CD8-positive, alpha-beta memory T cell (primary cell): ENCODE results near the gene CCT8L2. TPM values are rescaled to one million over a fixed set of nuclear protein-coding genes. Genes with fewer than 3 reads are reported as not detected.
"Not testable (repeated sequence)": the region's sequence is repeated elsewhere in the genome, so short reads cannot be mapped to it uniquely, and the experiment has no call there.

ENCODE experiments used
- CTCF ChIA-PET: fragments of 350-600 bp; sonication (Branson Sonifier 250); formaldehyde crosslinking; loops from one replicate; lab custom pipeline; 2021; ENCODE audit warnings: antibody characterized with exemption; lab: Charles Lee
- POLR2A ChIA-PET: fragments of 350-600 bp; sonication (Branson Sonifier 250); formaldehyde crosslinking; loops from one replicate; lab custom pipeline; 2021; ENCODE audit warnings: antibody characterized with exemption; lab: Charles Lee
- DNase-seq, 5 donors: peaks; one replicate each; pipeline versions ENCODE4 v3.0.0 to v3.0.0-alpha.2; 2020 to 2022; ENCODE audit warnings: mixed read lengths in 1 of 5
- H3K27ac ChIP-seq: one replicate; pipeline ENCODE4 v1.7.0; 2013; ENCODE audit warnings: low read depth, mild to moderate bottlenecking, low read length, moderate library complexity
- H3K27me3 ChIP-seq: 2 replicates; pipeline ENCODE4 v1.7.0; 2013; ENCODE audit warnings: low read length, mild to moderate bottlenecking; ENCODE audit not compliant: insufficient read depth, poor library complexity, severe bottlenecking
- H3K36me3 ChIP-seq: 2 replicates; pipeline ENCODE4 v1.7.0; 2013; ENCODE audit warnings: mild to moderate bottlenecking, low read length, moderate library complexity; ENCODE audit not compliant: insufficient read depth
- H3K4me1 ChIP-seq: 2 replicates; pipeline ENCODE4 v1.7.0; 2013; ENCODE audit warnings: mild to moderate bottlenecking, low read length, moderate library complexity; ENCODE audit not compliant: insufficient read depth
- H3K4me3 ChIP-seq: 2 replicates; pipeline ENCODE4 v1.7.0; 2013; ENCODE audit warnings: mild to moderate bottlenecking, low read length
- H3K9me3 ChIP-seq: 2 replicates; pipeline ENCODE4 v1.7.0; 2013; ENCODE audit warnings: mild to moderate bottlenecking, low read length
- H3K27ac Mint-ChIP-seq, 8 donors: one replicate each; pipeline ENCODE4 v1.8.0; 2020 to 2021; ENCODE audit warnings: mixed read lengths in 8 of 8, mild to moderate bottlenecking in 6 of 8, inconsistent platforms in 3 of 8, moderate library complexity in 3 of 8
- H3K27me3 Mint-ChIP-seq, 2 donors: one replicate each; pipeline ENCODE4 v1.8.0; 2020 to 2021; ENCODE audit warnings: mixed read lengths in 2 of 2, mild to moderate bottlenecking in 1 of 2, moderate library complexity in 1 of 2
- H3K36me3 Mint-ChIP-seq, 3 donors: one replicate each; pipeline ENCODE4 v1.8.0; 2020 to 2021; ENCODE audit warnings: mixed read lengths in 3 of 3, inconsistent platforms in 1 of 3, mild to moderate bottlenecking in 1 of 3
- H3K4me1 Mint-ChIP-seq, 3 donors: one replicate each; pipeline ENCODE4 v1.8.0; 2020 to 2021; ENCODE audit warnings: mixed read lengths in 3 of 3, inconsistent platforms in 1 of 3, mild to moderate bottlenecking in 1 of 3
- H3K4me3 Mint-ChIP-seq, 7 donors: one replicate each; pipeline ENCODE4 v1.8.0; 2020 to 2021; ENCODE audit warnings: mixed read lengths in 7 of 7, mild to moderate bottlenecking in 6 of 7, moderate library complexity in 4 of 7, inconsistent platforms in 2 of 7
- H3K9me3 Mint-ChIP-seq, 5 donors: one replicate each; pipeline ENCODE4 v1.8.0; 2020 to 2022; ENCODE audit warnings: mixed read lengths in 5 of 5, mild to moderate bottlenecking in 3 of 5, moderate library complexity in 2 of 5, inconsistent platforms in 1 of 5
- polyA plus RNA-seq: library from polyadenylated mRNA; unstranded; fragments of 300-500 nt; fragmentation: Illumina TruSeq; gene quantifications from one replicate; pipeline ENCODE4 v1.2.3, GENCODE V29; 2021
- total RNA-seq, 2 experiments: library from RNA; stranded (reverse); gene quantifications; one replicate each; pipeline ENCODE4 v1.2.3, GENCODE V29; 2021

CCT8L2 gene
- total and polyA plus RNA-seq, 3 experiments from 2014 or later: not detected

- H3K27me3 Mint-ChIP-seq: no peaks in the 10 kb centered on the region
- no peaks in the 10 kb centered on the region for H3K4me1 Mint-ChIP-seq
- Histone ChIP-seq H3K36me3 (no peaks in the 10 kb centered on the region), H3K9me3 (no peaks in the 10 kb centered on the region), H3K27me3 (no peaks in the 10 kb centered on the region), H3K4me3 (no peak overlapping the region), H3K4me1 (no peaks in the 10 kb centered on the region), H3K27ac (no peak overlapping the region)
- DNase-seq: no peak
- H3K9me3 Mint-ChIP-seq: peaks cover 0 to 3% (median 2%) of the 10 kb centered on the region in 5 donors
- H3K27ac Mint-ChIP-seq: no peak overlapping the region
- H3K4me3 Mint-ChIP-seq: no peak overlapping the region
- ChIA-PET POLR2A (no interaction called here), CTCF (no interaction called here)
- H3K36me3 Mint-ChIP-seq: no peaks in the 10 kb centered on the region
Observed at GRCh38 chr22:16586991-16587390, 5.6 kb downstream of the CCT8L2 start.

- no peaks in the 10 kb centered on the region for H3K4me1 ChIP-seq
- H3K4me3 Mint-ChIP-seq: no peak overlapping the region
- no peaks in the 10 kb centered on the region for H3K9me3 ChIP-seq
- H3K9me3 Mint-ChIP-seq: peaks cover 0 to 3% (median 2%) of the 10 kb centered on the region in 5 donors
- H3K27ac Mint-ChIP-seq: no peak overlapping the region
- H3K4me1 Mint-ChIP-seq: no peaks in the 10 kb centered on the region
- no peaks in the 10 kb centered on the region for H3K27me3 Mint-ChIP-seq
- no peak for DNase-seq
- CTCF ChIA-PET: no interaction called here
- H3K4me3 ChIP-seq: no peak overlapping the region
- H3K27me3 ChIP-seq: no peaks in the 10 kb centered on the region
- H3K36me3 ChIP-seq: no peaks in the 10 kb centered on the region
- no peaks in the 10 kb centered on the region for H3K36me3 Mint-ChIP-seq
- no peak overlapping the region for H3K27ac ChIP-seq
- POLR2A ChIA-PET: no interaction called here
Observed at GRCh38 chr22:16586170-16586569, 6.4 kb downstream of the CCT8L2 start.

- DNase-seq, H3K36me3 Mint-ChIP-seq, H3K9me3 ChIP-seq, H3K4me1 Mint-ChIP-seq, H3K27ac Mint-ChIP-seq, H3K4me3 ChIP-seq, POLR2A ChIA-PET, CTCF ChIA-PET, H3K9me3 Mint-ChIP-seq, H3K4me3 Mint-ChIP-seq, H3K27ac ChIP-seq, H3K27me3 ChIP-seq, H3K27me3 Mint-ChIP-seq, H3K36me3 ChIP-seq, H3K4me1 ChIP-seq: not testable (repeated sequence)
Observed at GRCh38 chr22:16580872-16581271, 11.7 kb downstream of the CCT8L2 start.

- H3K27ac Mint-ChIP-seq: not testable (repeated sequence)
Observed at GRCh38 chr22:16569240-16569834, 23.3 kb downstream of the CCT8L2 start.

DNA sequence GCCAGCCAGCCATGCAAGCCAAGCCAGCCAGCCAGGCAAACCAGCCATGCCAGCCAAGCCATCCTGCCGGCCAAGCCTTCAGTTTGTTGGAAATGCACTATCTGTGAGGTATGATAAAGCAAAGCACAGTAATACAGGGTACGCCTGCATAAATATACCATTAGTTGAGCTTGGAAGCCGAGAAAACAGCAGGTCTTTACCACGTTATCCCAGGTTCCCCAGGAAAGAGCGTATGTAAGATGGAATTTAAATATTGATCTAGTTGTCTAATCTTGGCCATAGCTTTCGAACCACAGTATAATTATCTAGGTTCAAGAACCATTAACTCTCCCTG is 24.2 kb downstream of the CCT8L2 start:
- no peak overlapping the region for H3K4me3 ChIP-seq
- Mint-ChIP-seq H3K9me3 (peaks cover 0 to 4% (median 0%) of the 10 kb centered on the region in 5 donors), H3K4me3 (no peak overlapping the region), H3K4me1 (no peaks in the 10 kb centered on the region), H3K27ac (no peak overlapping the region), H3K27me3 (no peaks in the 10 kb centered on the region), H3K36me3 (no peaks in the 10 kb centered on the region)
- ChIA-PET CTCF (no interaction called here), POLR2A (no interaction called here)
- no peak for DNase-seq
- H3K4me1 ChIP-seq: no peaks in the 10 kb centered on the region
- no peaks in the 10 kb centered on the region for H3K9me3 ChIP-seq
- H3K27me3 ChIP-seq: no peaks in the 10 kb centered on the region
- no peaks in the 10 kb centered on the region for H3K36me3 ChIP-seq
- no peak overlapping the region for H3K27ac ChIP-seq

More at GRCh38 chr22:16569240-16569834, 23.3 kb downstream of the CCT8L2 start:
- H3K4me3 ChIP-seq, H3K36me3 Mint-ChIP-seq, CTCF ChIA-PET, H3K9me3 ChIP-seq, H3K27ac ChIP-seq, H3K9me3 Mint-ChIP-seq, POLR2A ChIA-PET, DNase-seq, H3K36me3 ChIP-seq, H3K4me3 Mint-ChIP-seq, H3K4me1 ChIP-seq, H3K4me1 Mint-ChIP-seq, H3K27me3 Mint-ChIP-seq, H3K27me3 ChIP-seq: not testable (repeated sequence)

GRCh38 chr22:16567617-16568424 is 24.8 kb downstream of the CCT8L2 start:
- H3K27me3 Mint-ChIP-seq, CTCF ChIA-PET, H3K27me3 ChIP-seq, H3K36me3 ChIP-seq, H3K4me1 ChIP-seq, H3K27ac Mint-ChIP-seq, H3K27ac ChIP-seq, H3K9me3 ChIP-seq, POLR2A ChIA-PET, H3K4me1 Mint-ChIP-seq, H3K4me3 ChIP-seq, H3K4me3 Mint-ChIP-seq, H3K36me3 Mint-ChIP-seq, H3K9me3 Mint-ChIP-seq: not testable (repeated sequence)
- peak in 1 of 5 donors; percentile 44 for DNase-seq

DNA sequence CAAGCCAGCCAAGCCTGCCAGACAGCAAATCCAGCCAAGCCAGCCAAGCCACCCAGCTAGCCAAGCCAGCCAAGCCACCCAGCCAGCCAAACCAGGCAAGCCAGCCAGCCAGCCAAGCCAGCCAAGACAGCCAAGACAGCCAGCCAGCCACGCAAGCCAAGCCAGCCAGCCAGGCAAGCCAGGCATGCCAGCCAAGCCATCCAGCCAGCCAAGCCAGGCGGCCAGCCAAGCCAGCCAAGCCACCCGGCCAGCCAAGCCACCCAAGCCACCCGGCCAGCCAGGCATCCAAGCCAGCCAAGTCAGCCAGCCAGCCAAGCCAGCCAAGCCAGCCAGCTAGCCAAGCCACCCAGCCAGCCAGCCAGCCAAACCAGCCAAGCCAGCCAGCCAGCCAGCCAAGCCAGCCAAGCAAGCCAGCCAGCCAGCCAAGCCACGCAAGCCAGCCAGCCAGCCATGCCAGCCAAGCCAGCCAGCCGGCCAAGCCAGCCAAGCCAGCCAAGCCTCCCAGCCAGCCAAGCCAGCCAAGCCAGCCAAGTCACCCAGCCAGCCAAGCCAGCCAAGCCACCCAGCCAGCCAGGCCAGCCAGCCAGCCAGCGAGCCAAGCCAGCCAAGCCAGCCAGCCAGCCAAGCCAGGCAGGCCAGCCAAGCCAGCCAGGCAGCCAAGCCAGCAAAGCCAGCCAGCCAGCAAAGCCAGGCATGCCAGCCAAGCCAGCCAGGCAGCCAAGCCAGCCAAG is 26.0 kb downstream of the CCT8L2 start:
- H3K4me1 ChIP-seq, H3K27me3 Mint-ChIP-seq, H3K27me3 ChIP-seq, DNase-seq, H3K27ac ChIP-seq, CTCF ChIA-PET, H3K4me3 ChIP-seq, H3K36me3 ChIP-seq, H3K36me3 Mint-ChIP-seq, H3K4me1 Mint-ChIP-seq, POLR2A ChIA-PET, H3K9me3 ChIP-seq, H3K9me3 Mint-ChIP-seq, H3K4me3 Mint-ChIP-seq, H3K27ac Mint-ChIP-seq: not testable (repeated sequence)

- H3K4me3 ChIP-seq, H3K36me3 ChIP-seq, CTCF ChIA-PET, H3K27ac ChIP-seq, POLR2A ChIA-PET, H3K36me3 Mint-ChIP-seq, H3K4me1 Mint-ChIP-seq, H3K27ac Mint-ChIP-seq, H3K4me3 Mint-ChIP-seq, H3K9me3 Mint-ChIP-seq, H3K4me1 ChIP-seq, H3K9me3 ChIP-seq, DNase-seq, H3K27me3 ChIP-seq, H3K27me3 Mint-ChIP-seq: not testable (repeated sequence)
Observed at GRCh38 chr22:16565585-16566420, 26.8 kb downstream of the CCT8L2 start.
